OCI-LY7 (cell line): Measurements from ENCODE around the gene IPO8. TPM values are rescaled to one million over a fixed set of nuclear protein-coding genes. Genes with fewer than 3 reads are reported as not detected.

Experiments used
- BruUV-seq: library from RNA; stranded (reverse); fragments of 400-500 nt; replicated peaks from 2 replicates; lab custom pipeline; 2021; lab: Mats Ljungman, UMichigan
- CTCF ChIA-PET: fragments of 300-600 bp; sonication (Branson Sonifier 250); formaldehyde crosslinking; loops from one replicate; lab custom pipeline; 2022; ENCODE audit warnings: antibody characterized with exemption; ENCODE audit not compliant: unreplicated experiment; lab: Charles Lee
- POLR2A ChIA-PET: fragments of 300-600 bp; sonication (Branson Sonifier 250); formaldehyde crosslinking; loops from one replicate; lab custom pipeline; 2022; ENCODE audit warnings: antibody characterized with exemption; lab: Charles Lee
- DNase-seq: peaks from one replicate; pipeline ENCODE4 v3.0.0-alpha.2; 2015; ENCODE audit warnings: low spot score
- H2AFZ ChIP-seq: fragments of 200-600 bp; sonication (generic), shearing (Covaris generic); 2 replicates; pipeline ENCODE4 v1.6.1; 2014; ENCODE audit warnings: mild to moderate bottlenecking, antibody characterized with exemption, low read length, moderate library complexity
- H3K27ac ChIP-seq: fragments of 200-600 bp; sonication (generic); 2 replicates; pipeline ENCODE4 v1.5.1; 2014; ENCODE audit warnings: mixed run types, low read depth, mild to moderate bottlenecking, moderate library complexity, low read length, inconsistent platforms; ENCODE audit not compliant: poor library complexity, severe bottlenecking
- H3K36me3 ChIP-seq: fragments of 200-600 bp; sonication (generic); 2 replicates; pipeline ENCODE4 v1.6.1; 2014; ENCODE audit warnings: mild to moderate bottlenecking, antibody characterized with exemption, low read length, moderate library complexity, mixed read lengths; ENCODE audit not compliant: insufficient read depth
- H3K4me1 ChIP-seq: fragments of 200-600 bp; sonication (generic); 2 replicates; pipeline ENCODE4 v1.5.1; 2014; ENCODE audit warnings: mild to moderate bottlenecking, low read length; ENCODE audit not compliant: insufficient read depth, poor library complexity, severe bottlenecking
- H3K4me2 ChIP-seq: fragments of 200-600 bp; sonication (generic); 2 replicates; pipeline ENCODE4 v1.6.1; 2014; ENCODE audit warnings: mild to moderate bottlenecking, low read length
- H3K4me3 ChIP-seq: fragments of 200-600 bp; sonication (generic); 2 replicates; pipeline ENCODE4 v1.5.1; 2014; ENCODE audit warnings: mild to moderate bottlenecking, low read depth, low read length; ENCODE audit not compliant: poor library complexity, severe bottlenecking
- H3K79me2 ChIP-seq: fragments of 200-600 bp; sonication (generic); 2 replicates; pipeline ENCODE4 v1.6.1; 2016; ENCODE audit warnings: low read depth, mild to moderate bottlenecking, low read length, moderate library complexity, mixed read lengths; ENCODE audit not compliant: insufficient read depth
- H3K9me2 ChIP-seq: fragments of 200-600 bp; sonication (generic); 2 replicates; pipeline ENCODE4 v1.6.1; 2016; ENCODE audit warnings: mild to moderate bottlenecking, low read length, mixed read lengths; ENCODE audit not compliant: insufficient read depth
- H3K9me3 ChIP-seq: fragments of 200-600 bp; sonication (generic); 2 replicates; pipeline ENCODE4 v1.6.1; 2014; ENCODE audit warnings: mild to moderate bottlenecking, mixed run types, low read length, mixed read lengths
- H4K20me1 ChIP-seq: fragments of 200-600 bp; sonication (generic); 2 replicates; pipeline ENCODE4 v1.6.1; 2014; ENCODE audit warnings: mild to moderate bottlenecking, antibody characterized with exemption, low read length, moderate library complexity, mixed read lengths; ENCODE audit not compliant: insufficient read depth
- EZH2phosphoT487 ChIP-seq: fragments of 200-600 bp; sonication (generic); IDR thresholded peaks from 2 replicates; pipeline ENCODE4 v1.6.1; 2018; ENCODE audit warnings: low read depth, borderline replicate concordance, mild to moderate bottlenecking, mixed run types, antibody characterized with exemption, low read length, moderate library complexity, mixed read lengths
- intact Hi-C: fragments of 100-400 bp; cut with micrococcal nuclease; formaldehyde crosslinking; loops from one replicate; pipeline ENCODE4 v1.10.0; 2022; ENCODE audit not compliant: unreplicated experiment
- total RNA-seq, 2 experiments: library from RNA; depleted of rRNA in 1 of 2; stranded (reverse); fragments of >200 nt in 1 of 2; shearing (Covaris generic) in 1 of 2; gene quantifications; 2 replicates each; pipeline ENCODE4 v1.2.3, GENCODE V29; 2014 to 2022
- TF ChIP-seq, protein P1 (sequence below): fragments of 200-600 bp; sonication (generic); conservative IDR thresholded peaks from 2 replicates; pipeline ENCODE4 v1.5.1; 2014; ENCODE audit warnings: mild to moderate bottlenecking, antibody characterized with exemption, low read length, moderate library complexity, mixed read lengths

The IPO8 gene
- total RNA-seq, 2 experiments from 2014 or later: 14.7 to 41.6 TPM

DNA sequence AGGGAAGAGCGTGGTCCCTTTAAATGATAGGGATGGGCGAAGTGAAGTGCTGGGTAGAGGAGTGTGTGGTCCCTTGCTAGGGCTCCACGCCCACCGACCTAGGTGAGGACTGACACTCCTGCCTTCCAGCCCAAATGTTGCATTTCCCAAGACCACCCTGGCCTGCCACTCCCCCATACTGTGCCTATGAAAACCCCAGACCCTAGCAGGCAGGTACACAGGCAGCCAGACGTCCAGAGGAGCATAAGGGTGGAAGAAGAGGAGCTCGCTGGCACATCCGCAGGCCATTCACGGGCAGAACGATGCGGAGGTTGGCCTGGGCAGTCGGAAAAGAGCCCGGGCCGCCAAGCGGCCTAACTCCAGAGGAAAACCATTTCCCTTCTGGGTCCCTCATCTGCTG, 817 bp upstream of the IPO8 start:
- CTCF ChIA-PET: interaction anchor here (1.2 kb wide), 1 partner anchor 23 kb away, joined by 3 read pairs; no protein-coding TSS in a partner anchor
- no peak overlapping the region for H3K27ac ChIP-seq
- no TSS peak for BruUV-seq

DNA sequence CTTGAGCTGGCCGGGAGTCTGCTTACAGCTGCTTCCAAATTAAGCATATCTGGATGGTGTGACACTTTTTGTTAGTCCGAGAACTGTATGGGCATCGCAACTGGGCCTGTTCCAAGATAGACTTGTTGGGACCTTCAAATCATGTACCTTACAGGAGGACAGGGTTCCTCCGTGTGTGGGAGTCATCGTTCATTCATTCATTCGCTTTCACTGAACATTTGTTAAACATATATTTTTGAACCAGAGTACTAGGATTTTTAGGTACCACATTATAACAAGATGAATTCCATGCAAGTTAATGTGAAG, 387 bp upstream of the IPO8 start:
- TF ChIP-seq, protein P1, sequence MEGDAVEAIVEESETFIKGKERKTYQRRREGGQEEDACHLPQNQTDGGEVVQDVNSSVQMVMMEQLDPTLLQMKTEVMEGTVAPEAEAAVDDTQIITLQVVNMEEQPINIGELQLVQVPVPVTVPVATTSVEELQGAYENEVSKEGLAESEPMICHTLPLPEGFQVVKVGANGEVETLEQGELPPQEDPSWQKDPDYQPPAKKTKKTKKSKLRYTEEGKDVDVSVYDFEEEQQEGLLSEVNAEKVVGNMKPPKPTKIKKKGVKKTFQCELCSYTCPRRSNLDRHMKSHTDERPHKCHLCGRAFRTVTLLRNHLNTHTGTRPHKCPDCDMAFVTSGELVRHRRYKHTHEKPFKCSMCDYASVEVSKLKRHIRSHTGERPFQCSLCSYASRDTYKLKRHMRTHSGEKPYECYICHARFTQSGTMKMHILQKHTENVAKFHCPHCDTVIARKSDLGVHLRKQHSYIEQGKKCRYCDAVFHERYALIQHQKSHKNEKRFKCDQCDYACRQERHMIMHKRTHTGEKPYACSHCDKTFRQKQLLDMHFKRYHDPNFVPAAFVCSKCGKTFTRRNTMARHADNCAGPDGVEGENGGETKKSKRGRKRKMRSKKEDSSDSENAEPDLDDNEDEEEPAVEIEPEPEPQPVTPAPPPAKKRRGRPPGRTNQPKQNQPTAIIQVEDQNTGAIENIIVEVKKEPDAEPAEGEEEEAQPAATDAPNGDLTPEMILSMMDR: no peak
- no peak for TF ChIP-seq EZH2phosphoT487
- Histone ChIP-seq H3K9me3 (no peaks in the 10 kb centered on the region), H3K79me2 (peaks cover 40% of the 10 kb centered on the region; the same call in 1 of the 2 replicates), H3K4me1 (peaks cover 23% of the 10 kb centered on the region), H2AFZ (peak overlapping the region; percentile 100), H3K27ac (no peak overlapping the region), H4K20me1 (no peaks in the 10 kb centered on the region), H3K4me2 (peak overlapping the region; percentile 80), H3K4me3 (peak overlapping the region; percentile 80), H3K9me2 (no peaks in the 10 kb centered on the region), H3K36me3 (no peaks in the 10 kb centered on the region)
- intact Hi-C loops: no loop called here
- DNase-seq: no peak
- ChIA-PET POLR2A (interaction anchor here (0.7 to 4.7 kb wide), 10 partner anchors 10 to 56 kb away, joined by 3 to 30 read pairs (median 4); no protein-coding TSS in a partner anchor), CTCF (interaction anchor here (0.7 to 1.2 kb wide), 2 partner anchors 23 to 336 kb away, joined by 3 to 10 read pairs; no protein-coding TSS in a partner anchor)
- BruUV-seq: TSS peak; percentile 96

More for the DNA sequence above, 817 bp upstream of the IPO8 start:
- intact Hi-C loops: no loop called here
- Histone ChIP-seq H3K4me1 (peaks cover 23% of the 10 kb centered on the region), H4K20me1 (no peaks in the 10 kb centered on the region), H3K4me3 (peak overlapping the region; percentile 80), H3K79me2 (peaks cover 38% of the 10 kb centered on the region; the same call in 1 of the 2 replicates), H3K9me3 (no peaks in the 10 kb centered on the region), H3K4me2 (peak overlapping the region; percentile 80), H3K36me3 (no peaks in the 10 kb centered on the region), H3K9me2 (no peaks in the 10 kb centered on the region), H2AFZ (peak overlapping the region; percentile 100)
- DNase-seq: no peak
- POLR2A ChIA-PET: interaction anchor here (0.7 to 4.7 kb wide), 6 partner anchors 9 to 55 kb away, joined by 3 to 30 read pairs (median 6); no protein-coding TSS in a partner anchor
- TF ChIP-seq, protein P1: no peak
- TF ChIP-seq EZH2phosphoT487: no peak
